Keratinocyte (primary cell): ENCODE measurements around the gene SLC8A1.

ENCODE experiments used
- EZH2 ChIP-seq: IDR thresholded peaks from one replicate; pipeline ENCODE4 v1.6.1; 2012; ENCODE audit warnings: inconsistent platforms, mild to moderate bottlenecking, low read length, moderate library complexity
- TF ChIP-seq, protein P1 (sequence below), 3 experiments: IDR thresholded peaks in 1 of 3; conservative IDR thresholded peaks in 1 of 3; optimal IDR thresholded peaks in 1 of 3; 2 replicates in 2 of 3; 3 replicates in 1 of 3; pipeline versions ENCODE3 to v1.5.1; 2011; ENCODE audit warnings: low read length in 3 of 3, mild to moderate bottlenecking in 3 of 3, moderate library complexity in 2 of 3, control low read depth in 1 of 3, inconsistent platforms in 1 of 3; ENCODE audit not compliant: insufficient read depth in 2 of 3; ENCODE audit errors: extremely low read depth in 1 of 3

DNA sequence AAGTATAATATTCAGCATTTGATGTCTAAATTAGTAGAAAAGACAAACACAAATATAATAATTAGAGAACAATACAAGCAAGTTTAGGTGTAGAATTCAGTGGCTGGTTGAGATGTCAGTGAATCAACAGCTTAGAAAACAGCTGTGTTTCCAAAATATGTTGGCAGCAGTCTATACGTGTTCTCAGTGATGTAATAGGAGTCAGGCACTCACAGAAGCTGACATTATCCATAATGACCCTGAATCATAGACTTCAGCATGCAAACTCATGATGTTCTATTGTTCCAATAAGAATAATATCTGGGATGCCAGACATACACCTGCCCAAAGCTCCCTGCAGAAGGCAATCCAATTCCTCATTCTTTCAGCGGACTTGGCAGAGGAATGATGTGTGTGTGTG is 164.7 kb downstream of the SLC8A1 start:
- TF ChIP-seq, protein P1, sequence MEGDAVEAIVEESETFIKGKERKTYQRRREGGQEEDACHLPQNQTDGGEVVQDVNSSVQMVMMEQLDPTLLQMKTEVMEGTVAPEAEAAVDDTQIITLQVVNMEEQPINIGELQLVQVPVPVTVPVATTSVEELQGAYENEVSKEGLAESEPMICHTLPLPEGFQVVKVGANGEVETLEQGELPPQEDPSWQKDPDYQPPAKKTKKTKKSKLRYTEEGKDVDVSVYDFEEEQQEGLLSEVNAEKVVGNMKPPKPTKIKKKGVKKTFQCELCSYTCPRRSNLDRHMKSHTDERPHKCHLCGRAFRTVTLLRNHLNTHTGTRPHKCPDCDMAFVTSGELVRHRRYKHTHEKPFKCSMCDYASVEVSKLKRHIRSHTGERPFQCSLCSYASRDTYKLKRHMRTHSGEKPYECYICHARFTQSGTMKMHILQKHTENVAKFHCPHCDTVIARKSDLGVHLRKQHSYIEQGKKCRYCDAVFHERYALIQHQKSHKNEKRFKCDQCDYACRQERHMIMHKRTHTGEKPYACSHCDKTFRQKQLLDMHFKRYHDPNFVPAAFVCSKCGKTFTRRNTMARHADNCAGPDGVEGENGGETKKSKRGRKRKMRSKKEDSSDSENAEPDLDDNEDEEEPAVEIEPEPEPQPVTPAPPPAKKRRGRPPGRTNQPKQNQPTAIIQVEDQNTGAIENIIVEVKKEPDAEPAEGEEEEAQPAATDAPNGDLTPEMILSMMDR (optimal IDR thresholded peaks at IDR 0.05 in 1 of 3, IDR thresholded peaks at IDR 0.05 in 1 of 3, conservative IDR thresholded peaks at IDR 0.05 in 1 of 3; ENCODE audit: extremely low read depth in 1 of 3, insufficient read depth in 2 of 3, low read length in 3 of 3), result no peak
- no peak for TF ChIP-seq EZH2
